ENCODE results near the gene FBXW8. TPM values are rescaled to one million over a fixed set of nuclear protein-coding genes. Genes with fewer than 3 reads are reported as not detected.

The FBXW8 gene
- total RNA-seq, 1 donor from 2014 or later, result 32.1 TPM

DNA sequence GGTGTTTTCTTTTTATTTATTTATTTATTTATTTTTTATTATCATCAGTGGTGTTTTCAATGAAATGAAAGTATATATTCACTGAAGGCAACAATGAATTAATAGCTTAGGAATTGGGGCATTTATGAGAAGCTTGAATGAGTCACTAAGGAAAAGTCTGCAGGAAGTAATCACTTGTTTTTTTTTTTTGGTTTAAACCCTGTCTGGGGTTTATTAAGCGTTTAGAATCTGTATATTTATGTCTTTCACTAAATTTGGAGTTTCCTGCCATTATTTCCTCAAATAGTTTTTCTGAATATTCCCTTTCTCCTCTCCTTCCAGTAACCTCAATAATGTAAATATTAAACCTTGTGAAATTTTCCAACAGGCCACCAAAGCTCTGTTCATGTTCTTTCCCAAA, 103.0 kb downstream of the FBXW8 start:
- no peak overlapping the region for H3K4me3 Mint-ChIP-seq (ENCODE audit: unreplicated experiment)
- peaks cover 10% of the 10 kb centered on the region for H3K4me1 Mint-ChIP-seq (ENCODE audit: unreplicated experiment)
- H3K9me3 Mint-ChIP-seq (ENCODE audit: unreplicated experiment), result peaks cover 5% of the 10 kb centered on the region
- H3K27ac Mint-ChIP-seq (ENCODE audit: unreplicated experiment), result no peak overlapping the region
- no peaks in the 10 kb centered on the region for H3K27me3 Mint-ChIP-seq (ENCODE audit: unreplicated experiment)
- H3K36me3 Mint-ChIP-seq (ENCODE audit: unreplicated experiment), result peaks cover 56% of the 10 kb centered on the region
- TF ChIP-seq, protein P1, sequence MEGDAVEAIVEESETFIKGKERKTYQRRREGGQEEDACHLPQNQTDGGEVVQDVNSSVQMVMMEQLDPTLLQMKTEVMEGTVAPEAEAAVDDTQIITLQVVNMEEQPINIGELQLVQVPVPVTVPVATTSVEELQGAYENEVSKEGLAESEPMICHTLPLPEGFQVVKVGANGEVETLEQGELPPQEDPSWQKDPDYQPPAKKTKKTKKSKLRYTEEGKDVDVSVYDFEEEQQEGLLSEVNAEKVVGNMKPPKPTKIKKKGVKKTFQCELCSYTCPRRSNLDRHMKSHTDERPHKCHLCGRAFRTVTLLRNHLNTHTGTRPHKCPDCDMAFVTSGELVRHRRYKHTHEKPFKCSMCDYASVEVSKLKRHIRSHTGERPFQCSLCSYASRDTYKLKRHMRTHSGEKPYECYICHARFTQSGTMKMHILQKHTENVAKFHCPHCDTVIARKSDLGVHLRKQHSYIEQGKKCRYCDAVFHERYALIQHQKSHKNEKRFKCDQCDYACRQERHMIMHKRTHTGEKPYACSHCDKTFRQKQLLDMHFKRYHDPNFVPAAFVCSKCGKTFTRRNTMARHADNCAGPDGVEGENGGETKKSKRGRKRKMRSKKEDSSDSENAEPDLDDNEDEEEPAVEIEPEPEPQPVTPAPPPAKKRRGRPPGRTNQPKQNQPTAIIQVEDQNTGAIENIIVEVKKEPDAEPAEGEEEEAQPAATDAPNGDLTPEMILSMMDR (IDR thresholded peaks at IDR 0.05), result no peak
- DNase-seq (ENCODE audit: extremely low spot score, unreplicated experiment), result no peak

DNA sequence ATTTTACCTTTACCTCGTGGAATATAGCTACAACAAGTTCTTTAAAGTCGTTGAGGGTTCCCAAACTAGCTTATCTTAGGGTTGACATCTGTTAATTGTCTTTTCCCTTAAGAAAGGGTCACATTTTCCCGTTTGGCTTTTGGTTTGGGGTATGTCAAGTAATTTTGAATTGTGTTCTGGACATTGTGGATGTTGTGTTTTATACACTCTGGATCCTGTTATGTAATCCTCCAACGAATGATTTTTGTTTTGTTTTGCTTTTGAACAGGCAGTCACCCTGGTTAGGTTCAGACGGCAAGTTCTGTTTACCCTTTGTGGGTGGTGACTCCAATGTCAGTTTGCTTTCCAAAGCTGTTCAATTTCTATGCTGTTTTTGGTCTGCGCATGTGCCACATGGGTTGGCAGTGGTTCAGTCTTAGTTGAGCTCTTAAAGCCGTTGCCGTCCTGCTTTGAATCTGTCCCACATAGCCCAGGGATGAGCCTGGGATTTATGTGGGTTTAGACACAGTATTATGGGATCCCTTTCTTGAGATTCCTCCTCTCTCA, 103.7 kb downstream of the FBXW8 start:
- Mint-ChIP-seq H3K36me3 (ENCODE audit: unreplicated experiment) (peaks cover 56% of the 10 kb centered on the region), H3K27me3 (ENCODE audit: unreplicated experiment) (no peaks in the 10 kb centered on the region), H3K4me3 (ENCODE audit: unreplicated experiment) (no peak overlapping the region), H3K4me1 (ENCODE audit: unreplicated experiment) (peaks cover 10% of the 10 kb centered on the region), H3K27ac (ENCODE audit: unreplicated experiment) (no peak overlapping the region), H3K9me3 (ENCODE audit: unreplicated experiment) (peaks cover 5% of the 10 kb centered on the region)
- DNase-seq (ENCODE audit: extremely low spot score, unreplicated experiment), result peak; percentile 4
- TF ChIP-seq, protein P1 (IDR thresholded peaks at IDR 0.05), result no peak

DNA sequence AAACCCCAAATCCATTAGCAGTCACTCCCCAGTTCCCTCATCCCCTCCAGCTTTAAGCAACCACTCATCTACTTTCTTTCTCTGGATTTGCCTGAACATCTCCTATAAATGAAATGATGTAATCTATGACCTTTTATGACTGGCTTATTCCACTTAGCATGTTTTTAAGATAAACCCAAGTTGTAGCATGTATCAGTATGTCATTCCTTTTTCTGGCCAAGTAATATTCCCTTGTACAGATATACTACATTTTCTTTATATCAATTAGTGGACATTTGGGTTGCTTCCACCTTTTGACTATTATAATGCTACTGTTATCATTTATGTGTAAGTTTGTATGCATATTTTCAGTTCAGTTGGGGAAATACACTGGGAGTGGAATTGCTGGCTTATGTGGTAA, 105.1 kb downstream of the FBXW8 start:
- no peak overlapping the region for H3K27ac Mint-ChIP-seq (ENCODE audit: unreplicated experiment)
- peaks cover 50% of the 10 kb centered on the region for H3K36me3 Mint-ChIP-seq (ENCODE audit: unreplicated experiment)
- TF ChIP-seq, protein P1 (IDR thresholded peaks at IDR 0.05), result no peak
- no peak for DNase-seq (ENCODE audit: extremely low spot score, unreplicated experiment)
- no peaks in the 10 kb centered on the region for H3K27me3 Mint-ChIP-seq (ENCODE audit: unreplicated experiment)
- H3K9me3 Mint-ChIP-seq (ENCODE audit: unreplicated experiment), result peaks cover 5% of the 10 kb centered on the region
- peaks cover 10% of the 10 kb centered on the region for H3K4me1 Mint-ChIP-seq (ENCODE audit: unreplicated experiment)
- H3K4me3 Mint-ChIP-seq (ENCODE audit: unreplicated experiment), result no peak overlapping the region

DNA sequence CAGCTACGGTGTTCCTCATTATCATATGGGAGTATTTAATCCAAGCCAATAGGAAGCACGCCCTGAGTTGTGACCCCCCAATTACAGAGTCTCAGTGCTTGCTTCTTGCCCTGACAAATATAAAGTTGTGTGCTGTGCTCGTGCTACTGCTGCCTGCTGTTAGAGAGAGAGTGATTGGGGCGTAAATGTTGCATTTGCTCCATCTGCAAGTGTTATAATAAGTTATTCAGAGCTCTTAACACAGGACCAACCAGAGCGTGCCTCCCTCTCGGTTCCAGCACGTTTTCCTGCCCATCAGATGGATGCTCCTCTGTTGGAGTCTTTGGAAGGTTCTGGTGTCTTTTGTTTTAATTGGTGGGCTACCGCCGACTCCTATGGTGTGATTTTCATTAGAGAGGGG, 107.1 kb downstream of the FBXW8 start:
- H3K4me1 Mint-ChIP-seq (ENCODE audit: unreplicated experiment), result peaks cover 4% of the 10 kb centered on the region
- H3K9me3 Mint-ChIP-seq (ENCODE audit: unreplicated experiment), result peaks cover 5% of the 10 kb centered on the region
- TF ChIP-seq, protein P1 (IDR thresholded peaks at IDR 0.05), result no peak
- peaks cover 48% of the 10 kb centered on the region for H3K36me3 Mint-ChIP-seq (ENCODE audit: unreplicated experiment)
- H3K4me3 Mint-ChIP-seq (ENCODE audit: unreplicated experiment), result no peak overlapping the region
- H3K27ac Mint-ChIP-seq (ENCODE audit: unreplicated experiment), result no peak overlapping the region
- H3K27me3 Mint-ChIP-seq (ENCODE audit: unreplicated experiment), result no peaks in the 10 kb centered on the region
- DNase-seq (ENCODE audit: extremely low spot score, unreplicated experiment), result no peak

DNA sequence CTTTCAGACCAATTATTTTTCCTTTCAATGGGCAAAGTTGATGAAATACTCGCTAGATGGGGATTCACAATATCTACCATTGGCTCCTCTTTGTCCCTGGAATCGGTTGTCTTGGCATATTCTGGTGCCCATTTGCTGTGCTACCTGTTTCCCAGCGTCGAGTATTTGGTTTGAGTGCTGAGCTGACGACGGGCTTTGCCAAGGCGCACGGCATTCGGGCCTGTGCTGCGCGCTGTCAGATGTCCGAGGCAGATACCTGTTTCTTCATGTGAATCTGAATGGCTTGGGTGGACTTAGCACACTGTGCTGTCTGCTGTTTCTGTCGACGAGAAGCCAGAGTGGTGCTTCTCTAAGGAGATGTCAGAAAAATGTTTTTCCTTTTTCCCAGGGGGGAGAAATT, 107.5 kb downstream of the FBXW8 start:
- no peaks in the 10 kb centered on the region for H3K27me3 Mint-ChIP-seq (ENCODE audit: unreplicated experiment)
- no peak for DNase-seq (ENCODE audit: extremely low spot score, unreplicated experiment)
- H3K4me1 Mint-ChIP-seq (ENCODE audit: unreplicated experiment), result peaks cover 4% of the 10 kb centered on the region
- H3K9me3 Mint-ChIP-seq (ENCODE audit: unreplicated experiment), result peaks cover 5% of the 10 kb centered on the region
- no peak overlapping the region for H3K4me3 Mint-ChIP-seq (ENCODE audit: unreplicated experiment)
- no peak overlapping the region for H3K27ac Mint-ChIP-seq (ENCODE audit: unreplicated experiment)
- TF ChIP-seq, protein P1 (IDR thresholded peaks at IDR 0.05), result no peak
- peaks cover 43% of the 10 kb centered on the region for H3K36me3 Mint-ChIP-seq (ENCODE audit: unreplicated experiment)
